Stimulated activated CD4-positive, alpha-beta T cell treated with anti-CD3 and anti-CD28 coated beads, Interleukin-2, amount 100 ng/mL, for 48 hours (primary cell): ENCODE results near the gene SDCCAG8.

Source experiments
- DNase-seq, 2 donors: peaks; one replicate each; pipeline ENCODE4 v3.0.0-alpha.2; 2020

Gene SDCCAG8

DNA sequence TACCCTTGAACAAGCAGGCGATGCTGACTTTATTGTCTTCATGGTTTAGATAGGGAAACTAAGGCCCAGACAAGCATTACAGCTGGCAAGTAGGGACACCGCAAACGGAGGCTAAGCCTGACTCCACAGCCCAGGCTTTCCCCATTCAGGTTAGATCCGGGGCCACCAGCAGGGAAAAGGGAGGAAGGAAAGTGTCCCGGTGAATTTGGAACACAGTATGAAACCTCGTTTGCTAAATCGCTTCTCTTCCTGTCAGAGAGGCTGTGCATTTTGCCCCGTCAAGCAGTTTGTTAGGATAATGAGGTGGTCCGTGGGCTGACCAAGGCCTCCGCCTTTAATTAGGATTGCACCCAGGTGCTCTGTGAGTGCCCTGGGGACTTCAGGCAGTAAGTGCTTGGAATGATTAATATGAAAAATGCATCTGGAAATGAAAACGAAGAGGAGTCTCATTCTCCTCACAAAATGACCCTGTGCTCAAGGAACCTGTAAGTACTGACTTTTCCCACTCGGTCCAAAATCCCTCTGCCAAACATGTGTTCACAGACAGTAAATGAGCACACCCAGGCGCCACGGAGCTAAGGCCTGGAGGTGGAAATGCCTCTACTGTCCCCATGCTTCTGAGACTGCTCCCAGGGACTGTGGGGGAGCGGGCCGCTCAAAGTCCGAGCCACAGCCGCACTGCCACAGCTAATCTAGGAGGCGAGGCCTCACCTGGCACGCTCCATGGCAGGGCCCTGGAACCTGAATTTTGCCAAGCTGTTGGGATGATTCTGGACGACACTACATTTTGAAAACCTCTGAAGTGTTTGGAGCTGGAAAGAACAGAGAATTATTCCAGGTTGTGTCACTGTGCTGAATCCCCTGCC lies 234.1 kb downstream of the SDCCAG8 start:
- no peak for DNase-seq

DNA sequence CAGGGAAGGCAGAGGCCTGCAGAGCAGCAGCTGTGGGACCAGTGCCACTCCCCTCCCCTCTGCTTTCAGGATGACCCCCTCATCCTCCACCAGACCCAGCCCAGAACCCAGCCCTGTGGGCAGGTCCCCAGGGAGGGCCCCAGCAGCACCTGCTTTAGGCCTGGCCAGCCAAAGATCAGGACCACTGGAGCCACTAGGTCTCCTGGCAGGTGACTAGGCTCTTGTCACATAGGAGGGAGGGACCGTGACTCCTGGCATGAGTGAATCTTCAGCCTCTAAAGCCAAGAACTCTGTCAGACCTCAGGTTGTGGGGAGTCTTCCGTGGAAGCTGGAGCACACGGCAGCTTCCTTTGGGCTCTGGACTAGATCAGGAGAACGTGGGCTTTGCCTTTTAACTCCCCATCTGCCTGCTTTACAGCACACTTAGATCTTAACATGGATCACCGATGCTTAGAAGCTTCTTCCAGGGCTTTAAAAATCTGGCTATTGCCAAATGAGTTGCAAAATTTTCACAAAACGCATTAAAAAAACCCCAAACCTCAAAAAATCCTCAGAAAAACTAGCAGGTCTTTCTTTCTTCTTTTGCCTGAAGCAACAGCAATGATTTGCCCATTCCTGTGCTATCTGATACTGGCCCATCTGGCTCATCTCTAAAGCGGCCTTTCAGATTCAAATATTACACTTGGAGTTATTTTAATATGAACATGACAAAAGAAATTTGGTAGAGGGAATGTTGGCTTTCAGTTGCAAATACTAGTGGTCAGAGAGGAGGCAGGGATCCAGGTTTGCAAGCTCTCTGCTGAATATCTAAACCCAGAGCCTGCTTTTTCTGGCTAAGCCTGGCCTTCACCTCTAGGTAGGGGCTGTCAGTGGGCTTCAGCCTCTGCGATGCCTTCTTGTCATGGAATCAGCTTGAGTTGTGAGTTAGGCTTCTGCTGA lies 235.2 kb downstream of the SDCCAG8 start:
- DNase-seq = no peak

DNA sequence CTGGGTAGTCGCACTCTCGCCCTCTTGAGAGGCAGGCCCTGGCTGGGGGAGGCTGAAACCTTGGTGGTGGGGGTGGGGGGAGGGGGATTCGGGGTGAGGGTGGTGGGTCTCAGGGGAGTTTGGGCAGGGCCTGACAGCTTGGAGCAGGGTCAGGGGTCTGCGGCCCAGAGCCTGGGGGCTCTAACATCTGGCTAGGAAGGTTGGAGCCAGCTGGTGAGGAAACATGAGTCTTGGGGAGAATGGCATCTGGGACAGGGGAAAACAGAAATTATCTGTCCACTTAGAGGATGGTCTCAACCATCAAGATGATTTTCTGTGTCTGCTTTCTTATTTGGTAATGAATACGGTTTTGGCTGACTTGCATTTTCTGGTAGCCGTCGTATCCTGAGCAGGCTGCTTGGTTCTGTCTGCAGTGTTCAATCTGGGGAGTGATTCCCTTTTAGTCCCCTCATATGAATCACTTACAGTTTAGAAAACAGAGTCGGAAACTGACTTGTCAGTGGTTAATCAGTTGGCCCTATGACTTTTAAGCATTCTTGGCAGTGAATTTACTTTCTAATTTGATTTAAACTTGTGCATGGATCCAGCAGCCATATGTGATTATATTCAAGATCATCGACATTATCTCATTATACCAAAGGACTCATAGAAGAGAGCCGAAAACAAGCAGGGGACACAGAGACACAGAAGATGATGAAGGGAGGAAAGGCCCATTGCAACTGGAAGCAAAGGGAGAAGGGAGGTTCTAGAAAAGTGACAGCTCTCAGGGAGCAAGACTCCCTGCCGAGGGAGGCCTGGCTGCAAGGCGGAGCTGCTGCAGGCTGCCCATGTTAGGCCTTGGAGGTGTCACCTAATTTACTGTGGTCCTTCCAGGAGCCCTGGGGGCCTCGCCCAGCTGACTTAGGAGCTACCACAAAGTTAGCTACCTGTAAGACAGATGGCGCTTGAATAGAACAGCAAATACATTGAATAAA lies 237.6 kb downstream of the SDCCAG8 start:
- DNase-seq = no peak

DNA sequence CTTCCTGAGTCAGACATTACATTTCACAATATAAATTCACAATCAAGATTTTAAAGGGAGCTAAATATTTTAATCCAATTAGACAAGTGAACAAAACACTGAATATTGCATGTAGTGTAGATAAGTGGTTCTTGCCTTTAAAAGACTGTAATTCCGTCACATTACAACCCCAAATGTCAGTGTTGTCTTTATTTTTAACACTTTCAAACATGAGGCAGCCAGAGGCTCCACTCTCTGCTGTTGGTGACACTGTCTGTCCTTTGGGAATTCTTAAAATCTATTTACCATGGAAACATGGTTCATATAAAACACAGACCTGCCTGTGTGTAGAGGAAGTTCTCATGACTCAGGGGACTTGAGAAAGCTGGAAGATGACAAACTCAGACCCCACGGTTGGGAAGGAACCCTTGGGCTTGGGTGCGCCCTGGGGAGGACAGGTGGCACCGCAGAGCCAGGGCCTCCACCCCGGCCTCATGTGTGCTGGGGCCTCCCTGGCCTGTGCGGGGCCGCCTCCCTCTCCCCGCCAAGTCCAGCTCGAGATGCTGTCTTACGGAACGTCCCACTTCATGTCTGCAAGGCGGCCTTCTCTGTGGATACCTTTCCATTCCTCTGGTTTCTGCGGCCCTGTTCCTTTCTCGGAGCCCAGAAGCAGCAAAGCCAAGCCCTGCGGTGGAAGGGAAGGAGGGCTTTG lies 239.0 kb downstream of the SDCCAG8 start:
- DNase-seq = no peak

DNA sequence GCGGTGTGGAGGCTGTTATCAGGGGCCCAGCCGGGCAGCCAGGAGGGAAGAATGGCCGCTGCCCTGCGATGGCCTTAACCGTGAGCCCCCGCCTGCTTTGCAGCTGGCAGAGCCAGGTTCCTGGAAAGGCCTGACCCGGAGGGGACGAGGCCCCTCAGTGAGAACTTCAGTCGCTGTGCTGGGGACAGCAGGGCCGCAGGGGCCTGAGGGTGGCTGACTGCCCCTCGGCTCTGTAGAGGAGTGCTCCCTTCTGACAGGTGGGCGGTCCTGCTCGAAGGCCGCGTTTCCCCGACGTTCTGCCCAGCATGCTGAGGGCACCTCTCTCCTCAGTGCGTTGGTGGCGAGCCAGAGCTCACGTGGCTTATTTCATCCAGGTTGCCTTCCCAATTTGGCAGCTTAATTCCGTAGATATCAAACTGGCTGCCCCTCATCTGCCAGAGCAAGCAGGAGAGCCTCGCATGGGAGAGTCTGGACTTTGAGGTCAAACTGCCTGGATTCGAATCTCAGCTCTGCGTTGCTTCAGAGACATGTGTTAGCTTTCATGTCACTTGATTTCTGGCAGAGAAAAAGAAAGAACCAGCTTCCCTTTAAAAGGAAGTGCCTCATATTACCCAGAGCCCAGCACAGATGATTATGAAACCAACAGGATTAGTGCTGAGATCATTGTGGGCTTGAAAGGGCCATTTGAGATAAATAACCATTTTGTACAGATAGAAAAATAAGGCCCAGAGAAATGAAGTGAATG lies 239.8 kb downstream of the SDCCAG8 start:
- no peak for DNase-seq

DNA sequence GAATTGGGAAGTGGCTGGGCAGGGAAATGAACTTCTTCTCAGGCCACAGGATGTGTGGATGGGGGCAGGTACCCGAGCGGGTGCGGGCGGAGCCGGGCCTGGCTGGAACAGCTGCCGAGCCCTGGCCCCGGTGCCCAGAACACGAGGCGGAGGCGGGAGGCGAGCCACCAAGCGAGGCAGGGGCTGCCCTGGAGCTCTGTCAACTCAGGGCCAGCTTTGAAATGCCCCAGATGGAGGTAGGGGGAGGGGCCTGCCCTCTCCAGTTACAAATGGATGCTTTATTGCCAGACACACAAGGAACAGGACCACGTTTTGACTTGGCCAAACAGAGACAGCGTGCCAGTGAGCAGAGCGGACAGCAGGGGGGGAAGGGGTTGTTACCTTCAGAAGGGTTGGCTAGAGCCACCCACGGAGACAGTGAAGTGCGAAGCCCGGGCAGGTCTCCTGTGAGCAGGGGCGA lies 240.4 kb downstream of the SDCCAG8 start:
- no peak for DNase-seq

DNA sequence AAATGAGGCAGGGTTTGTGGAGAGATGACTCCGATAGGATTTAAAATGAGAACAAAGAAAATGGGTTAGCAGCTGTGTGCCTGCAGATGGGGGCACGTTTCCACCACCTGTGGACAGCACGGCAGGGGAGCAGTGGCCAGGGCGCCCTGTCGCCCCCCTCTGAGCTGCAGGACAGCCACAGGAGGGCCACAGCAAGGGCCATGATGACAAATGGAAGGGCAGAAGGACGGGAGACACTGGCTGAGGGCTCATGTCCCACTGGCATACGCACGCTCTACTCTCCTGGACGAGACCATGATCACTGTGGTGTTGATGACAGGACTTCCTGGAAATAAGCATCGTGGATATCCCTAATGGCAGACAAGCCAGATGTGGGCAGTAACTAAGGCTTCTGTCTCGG lies 241.0 kb downstream of the SDCCAG8 start:
- no peak for DNase-seq

DNA sequence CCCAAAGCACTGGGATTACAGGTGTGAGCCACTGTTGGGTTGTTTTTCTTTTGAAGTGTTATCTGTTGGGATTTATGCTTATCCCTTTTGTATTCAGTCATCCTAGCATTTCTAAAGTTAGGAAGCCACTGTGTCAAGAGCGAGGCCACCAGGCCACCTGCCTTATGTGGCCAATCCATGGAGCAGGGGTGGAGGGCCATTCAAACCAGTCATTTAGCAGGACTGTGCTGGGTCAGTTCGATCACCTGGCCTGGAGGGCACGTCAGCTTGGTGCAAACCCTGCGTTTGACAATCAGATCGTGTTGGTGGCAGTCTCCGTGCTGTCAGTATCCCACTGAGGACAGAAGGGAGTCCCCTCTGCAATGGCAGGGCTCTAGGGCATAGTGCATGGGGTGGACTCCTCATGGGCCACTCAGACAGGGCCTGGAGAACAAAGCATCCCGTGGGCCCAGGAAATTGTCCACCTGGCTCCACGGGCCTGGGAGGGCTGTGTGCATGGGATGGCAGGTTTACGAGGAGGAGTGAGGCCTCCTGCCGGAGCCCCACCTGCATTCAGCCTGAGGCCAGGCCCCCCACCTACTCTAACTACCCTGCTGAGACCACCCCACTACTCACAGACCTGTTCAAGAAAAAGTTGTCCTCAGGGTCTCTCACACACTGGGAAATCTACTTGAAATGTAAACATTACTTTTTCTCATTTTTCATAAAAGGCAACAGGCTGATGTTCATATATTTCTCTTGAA lies 242.3 kb downstream of the SDCCAG8 start:
- DNase-seq = no peak

DNA sequence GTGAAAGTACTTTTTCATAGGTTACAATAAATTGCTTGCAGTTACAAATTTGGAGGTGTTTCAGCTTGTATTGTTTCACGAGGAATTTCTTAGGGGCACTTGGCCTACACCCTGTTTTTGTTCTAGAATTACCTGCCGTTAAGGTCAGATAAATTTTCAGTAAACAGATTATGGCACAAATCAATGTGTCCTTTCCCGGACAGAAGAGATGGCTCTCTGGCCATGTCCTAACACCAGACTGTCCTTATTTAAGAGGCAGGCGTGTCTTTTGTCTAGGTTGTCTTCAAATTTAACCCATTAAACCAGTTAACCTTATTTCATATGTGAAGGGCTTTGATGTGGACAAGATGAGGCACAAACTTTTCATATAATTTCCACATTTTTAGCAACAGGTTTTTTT lies 243.4 kb downstream of the SDCCAG8 start:
- DNase-seq = no peak

DNA sequence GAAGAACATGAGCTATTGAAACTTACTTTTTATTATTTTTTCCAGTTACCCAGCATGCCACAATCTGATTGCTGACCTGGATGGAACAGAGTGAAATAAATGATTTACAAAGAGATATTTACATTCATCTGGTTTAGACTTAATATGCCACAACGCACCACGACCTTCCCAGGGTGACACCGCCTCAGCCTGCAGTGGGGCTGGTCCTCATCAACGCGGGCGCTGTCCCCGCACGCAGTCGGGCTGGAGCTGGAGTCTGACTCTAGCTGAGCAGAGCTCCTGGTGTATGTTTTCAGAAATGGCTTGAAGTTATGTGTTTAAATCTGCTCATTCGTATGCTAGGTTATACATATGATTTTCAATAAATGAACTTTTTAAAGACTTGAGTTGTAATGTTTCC lies 243.9 kb downstream of the SDCCAG8 start:
- DNase-seq = no peak

DNA sequence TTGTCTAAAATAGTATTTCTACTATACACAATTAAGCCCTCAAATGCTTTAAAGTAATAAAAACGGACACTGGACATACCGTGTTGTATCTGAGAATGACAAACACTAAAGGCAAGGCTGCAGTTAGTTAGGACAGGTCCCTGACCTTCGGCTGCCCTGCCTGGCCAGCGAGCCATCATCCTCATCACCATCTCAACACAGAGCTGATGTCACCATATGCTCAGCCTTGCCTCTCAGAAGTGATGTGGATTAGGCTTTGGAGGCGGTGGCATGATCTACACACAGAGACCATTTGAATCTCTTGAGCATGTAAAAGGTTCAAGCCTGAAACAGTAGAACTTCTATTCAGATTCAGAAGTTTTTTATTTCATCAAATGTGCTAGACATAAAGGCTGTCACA lies 244.7 kb downstream of the SDCCAG8 start:
- DNase-seq = no peak

DNA sequence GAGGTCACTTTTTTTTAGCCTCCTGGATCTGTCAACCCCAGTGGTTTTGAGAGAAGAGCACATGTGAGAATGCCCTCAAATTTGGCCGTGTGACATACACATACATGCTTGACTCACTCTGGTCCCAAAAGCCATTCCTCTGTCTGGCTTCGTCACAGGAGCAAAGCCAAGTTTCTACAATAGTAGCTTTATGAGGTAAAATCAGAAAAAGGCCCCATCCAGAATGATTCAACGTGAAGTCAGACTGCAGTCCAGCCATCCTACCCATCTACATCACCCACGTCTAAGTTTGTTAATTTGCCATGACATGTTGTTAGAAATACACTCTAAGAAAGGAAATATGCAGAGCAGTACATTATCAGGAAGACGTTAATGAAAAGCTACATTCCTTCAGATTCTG lies 245.2 kb downstream of the SDCCAG8 start:
- DNase-seq = no peak

DNA sequence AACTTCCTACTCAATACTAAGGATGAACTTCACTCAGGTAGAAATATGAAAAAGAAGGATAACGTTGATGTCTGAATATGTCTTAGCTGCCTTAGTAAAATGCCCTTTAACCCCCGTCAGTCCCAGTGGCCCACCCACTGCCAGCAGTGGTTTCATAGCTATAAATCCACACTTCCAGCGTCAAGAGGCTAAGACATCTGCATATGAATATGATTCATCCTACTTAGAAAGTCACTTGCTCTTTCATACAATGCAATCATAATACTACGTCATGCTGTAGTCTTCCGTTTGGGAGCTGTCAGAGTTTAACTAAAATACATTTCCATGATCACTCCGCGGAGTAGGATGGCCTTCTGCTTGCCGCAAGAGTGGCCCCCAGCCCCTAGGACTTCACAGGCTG lies 247.3 kb downstream of the SDCCAG8 start:
- DNase-seq = no peak

DNA sequence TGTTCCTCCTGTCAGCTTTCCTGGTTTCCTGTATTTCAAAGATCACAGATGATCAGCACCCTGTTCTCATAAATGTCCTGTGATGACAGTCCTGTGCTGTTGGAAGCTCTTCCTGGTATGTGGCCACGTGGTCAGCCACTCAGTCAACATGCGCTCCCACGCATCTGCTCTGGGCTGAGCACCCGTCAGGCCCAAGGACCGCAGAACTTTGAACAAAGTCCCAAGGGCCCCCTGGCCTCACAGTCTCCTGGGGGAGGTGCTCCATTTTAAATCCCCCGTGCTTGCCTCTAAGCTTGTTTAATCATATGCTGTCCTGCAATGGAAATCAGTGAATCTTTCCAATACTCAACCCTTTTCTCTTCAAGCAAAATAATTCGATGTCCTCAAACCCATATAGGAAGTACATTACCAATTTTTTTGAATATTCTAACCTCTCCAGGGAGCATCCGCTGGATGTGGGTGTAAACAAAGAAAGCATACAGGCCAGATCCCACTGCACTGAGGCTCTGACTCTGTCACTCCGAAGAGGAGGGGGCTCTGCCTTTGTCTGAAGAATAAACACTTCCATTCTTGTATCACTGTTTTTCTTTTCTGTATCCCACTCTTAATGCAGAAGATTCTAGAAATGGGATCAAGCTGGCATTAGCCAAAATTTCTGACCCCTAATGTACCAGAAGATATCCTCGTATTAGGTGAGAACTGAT lies 250.3 kb downstream of the SDCCAG8 start:
- DNase-seq = no peak

DNA sequence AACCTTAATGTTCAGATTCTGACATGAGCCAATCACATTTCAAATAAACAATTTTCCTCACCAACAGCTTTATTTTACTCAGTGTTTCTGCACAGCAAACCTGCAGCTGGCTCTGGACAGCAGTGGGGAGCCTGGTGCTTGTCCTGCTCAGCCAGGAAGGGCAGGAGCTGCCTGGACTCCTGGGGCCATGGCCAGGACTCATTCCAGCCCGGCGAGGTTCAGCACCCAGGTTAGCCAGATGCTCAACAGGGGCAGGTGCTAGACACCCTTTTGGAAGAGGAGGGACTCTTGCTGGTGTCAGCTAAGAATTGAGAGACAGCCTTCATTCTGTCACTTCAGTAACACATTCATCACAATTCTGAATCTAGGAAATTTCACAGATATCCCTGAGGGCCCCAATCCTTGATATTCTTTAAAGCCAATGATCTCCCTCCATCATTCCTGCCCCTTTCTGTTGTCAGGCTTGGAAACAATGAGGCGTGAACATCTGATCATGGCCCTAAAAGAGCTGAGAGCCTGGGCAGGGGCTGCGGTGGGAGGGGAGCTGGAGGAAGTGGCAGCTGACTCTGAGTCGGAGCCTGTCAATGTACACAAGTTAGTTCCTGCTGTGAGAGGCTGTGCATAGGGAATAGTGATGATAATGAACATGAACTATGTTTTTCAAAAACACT lies 251.3 kb downstream of the SDCCAG8 start:
- no peak for DNase-seq

DNA sequence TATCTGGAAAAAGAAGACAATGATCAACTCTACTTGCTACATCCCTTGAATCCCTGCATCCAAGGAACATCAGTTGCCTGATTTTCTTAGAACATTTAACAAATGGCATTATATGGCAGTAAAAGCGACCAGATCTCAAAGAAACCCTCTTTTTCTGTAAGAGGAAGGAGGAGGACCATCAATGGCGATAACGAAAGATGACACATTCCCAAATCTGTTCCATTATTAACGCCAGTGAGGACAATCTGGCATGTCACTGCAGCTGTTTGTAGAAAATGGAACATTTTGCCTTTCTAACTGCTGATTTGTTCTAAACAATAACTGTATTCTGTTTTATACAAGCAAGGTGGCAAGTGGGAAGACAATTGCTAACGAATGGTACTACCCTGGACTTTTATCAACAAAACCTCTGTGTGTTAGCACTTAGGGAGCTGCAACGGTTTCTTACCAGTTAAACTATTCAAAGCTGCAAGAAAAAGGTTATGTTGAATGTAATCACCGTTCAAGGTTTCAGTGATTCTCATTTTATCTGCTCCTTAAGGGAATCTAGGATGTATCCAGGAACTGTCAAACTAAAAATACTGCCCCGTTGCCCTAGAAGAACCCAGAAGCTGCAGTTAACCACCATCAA lies 251.9 kb downstream of the SDCCAG8 start:
- no peak for DNase-seq

DNA sequence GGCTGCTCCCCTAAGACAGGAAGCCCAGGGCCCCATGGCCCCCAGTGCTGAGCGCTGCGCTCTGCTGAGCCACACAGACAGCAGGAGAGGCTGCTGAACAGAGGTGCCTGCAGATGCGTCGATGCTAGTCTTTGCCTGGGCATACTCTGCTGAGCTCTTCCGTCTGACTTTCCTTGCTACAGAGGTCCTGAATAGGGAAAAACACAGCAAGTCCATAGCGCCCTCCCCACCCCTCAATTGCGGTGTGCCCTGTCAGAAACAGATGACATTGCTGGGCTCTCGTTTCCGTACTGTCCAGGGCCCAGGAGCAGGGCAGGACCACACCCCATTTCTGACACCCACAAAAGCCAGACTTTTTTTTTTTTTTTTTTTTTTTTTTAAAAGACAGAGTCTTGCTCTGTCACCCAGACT lies 252.5 kb downstream of the SDCCAG8 start:
- DNase-seq = no peak

DNA sequence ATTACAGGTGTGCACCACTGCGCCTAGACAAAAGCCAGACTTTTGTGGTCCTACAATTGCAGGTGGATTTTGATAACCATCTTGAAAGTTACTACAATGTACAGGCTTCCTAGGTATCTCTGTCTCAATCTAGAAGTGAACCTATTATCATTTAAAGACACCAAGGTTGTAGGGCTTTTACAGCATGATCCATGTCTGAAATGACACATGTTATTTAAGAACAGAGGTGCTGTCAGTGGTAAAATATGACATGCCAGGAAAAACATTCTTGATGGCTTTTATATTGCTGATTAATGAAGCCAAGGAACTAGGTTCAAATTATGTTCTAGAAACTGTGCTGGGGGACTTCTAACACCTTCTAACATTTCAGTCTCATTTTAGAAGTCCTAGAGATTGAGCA lies 253.1 kb downstream of the SDCCAG8 start:
- DNase-seq = no peak

DNA sequence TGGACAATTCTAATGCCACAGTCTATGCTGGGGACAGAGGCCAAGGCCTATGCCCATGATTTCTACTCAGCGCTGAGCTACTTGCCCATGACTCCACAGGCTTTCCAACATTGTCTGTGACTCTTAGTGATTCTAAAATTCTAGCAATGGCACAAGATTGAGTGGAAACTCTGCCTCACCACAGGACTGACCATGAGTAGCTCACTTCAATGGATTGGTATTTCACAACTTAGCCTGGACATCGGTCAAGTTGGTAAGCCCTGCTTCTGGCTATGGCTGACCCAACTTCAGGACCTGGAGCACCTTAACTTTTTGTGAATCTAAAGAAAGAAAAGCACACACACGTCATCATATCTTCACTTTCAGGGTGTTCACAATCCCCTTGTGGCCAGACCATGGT lies 255.1 kb downstream of the SDCCAG8 start:
- DNase-seq = no peak
